H7 (cell line): ENCODE measurements around the gene PSME1. TPM values are rescaled to one million over a fixed set of nuclear protein-coding genes. Genes with fewer than 3 reads are reported as not detected.

ENCODE experiments used
- DNase-seq: peaks from one replicate; pipeline ENCODE4 v3.0.0; 2012
- H3K27me3 ChIP-seq: 2 replicates; pipeline ENCODE4 v1.6.0; 2011; ENCODE audit warnings: mild to moderate bottlenecking, low read length; ENCODE audit not compliant: control insufficient read depth, insufficient read depth
- H3K36me3 ChIP-seq: replicated peaks from 2 replicates; pipeline ENCODE4 v1.5.1; 2011; ENCODE audit warnings: low read length; ENCODE audit not compliant: control insufficient read depth, insufficient read depth
- H3K4me3 ChIP-seq: 2 replicates; pipeline ENCODE4 v1.5.1; 2011; ENCODE audit warnings: low read depth, mild to moderate bottlenecking, control low read depth, low read length, moderate library complexity; ENCODE audit not compliant: insufficient read depth
- total RNA-seq: library from RNA; depleted of rRNA; stranded (reverse); fragments of >200 nt; shearing (Covaris generic); gene quantifications from 2 replicates; pipeline ENCODE4 v1.2.3, GENCODE V29; 2014; rRNA removed

Gene PSME1
- total RNA-seq = 46.9 and 49.3 TPM in 2 replicates

GRCh38 chr14:24135834-24136683 lies at the start of gene PSME1:
Gene PSME1 (plus strand): TSS chr14:24136194. CDS start chr14:24136263, 69 bp downstream.
- H3K27me3 ChIP-seq = peaks cover 2% of the 10 kb centered on the region; the same call in 1 of the 2 replicates
- DNase-seq = peak; percentile 99
- H3K4me3 ChIP-seq = peak within 1 kb of the TSS; percentile 78
- peaks cover 17% of the 10 kb centered on the region for H3K36me3 ChIP-seq

- Histone ChIP-seq H3K27me3 (peaks cover 10% of the 10 kb centered on the region), H3K36me3 (no peaks in the 10 kb centered on the region), H3K4me3 (no peak overlapping the region)
- DNase-seq = no peak
These were observed 49.0 kb upstream of the PSME1 start for GRCh38 chr14:24087004-24087403.

- Histone ChIP-seq H3K27me3 (peaks cover 2% of the 10 kb centered on the region; the same call in 1 of the 2 replicates), H3K36me3 (no peaks in the 10 kb centered on the region), H3K4me3 (no peak overlapping the region)
- no peak for DNase-seq
These were observed 47.9 kb upstream of the PSME1 start for GRCh38 chr14:24088095-24088494.

- H3K27me3 ChIP-seq = peaks cover 2% of the 10 kb centered on the region; the same call in 1 of the 2 replicates
- H3K4me3 ChIP-seq = no peak overlapping the region
- H3K36me3 ChIP-seq = no peaks in the 10 kb centered on the region
- DNase-seq = no peak
These were observed 46.1 kb upstream of the PSME1 start for GRCh38 chr14:24089890-24090289.

GRCh38 chr14:24092110-24092504 lies 43.9 kb upstream of the PSME1 start:
- H3K27me3 ChIP-seq = no peaks in the 10 kb centered on the region; the same call in 1 of the 2 replicates
- H3K36me3 ChIP-seq = peaks cover 11% of the 10 kb centered on the region
- no peak for DNase-seq

GRCh38 chr14:24092505-24093206 lies 43.3 kb upstream of the PSME1 start:
- Histone ChIP-seq H3K4me3 (no peak overlapping the region), H3K36me3 (peaks cover 11% of the 10 kb centered on the region), H3K27me3 (no peaks in the 10 kb centered on the region; the same call in 1 of the 2 replicates)
- DNase-seq = no peak

More at GRCh38 chr14:24092110-24092504, 43.9 kb upstream of the PSME1 start:
- H3K4me3 ChIP-seq = no peak overlapping the region

GRCh38 chr14:24093207-24093900 lies 42.6 kb upstream of the PSME1 start:
- no peak for DNase-seq
- no peaks in the 10 kb centered on the region; the same call in 1 of the 2 replicates for H3K27me3 ChIP-seq

GRCh38 chr14:24093901-24094840 lies 41.8 kb upstream of the PSME1 start, which contains the start of gene PCK2:
Gene PCK2 (plus strand): TSS chr14:24094311. CDS start chr14:24094406, 95 bp downstream.
- Histone ChIP-seq H3K36me3 (peaks cover 24% of the 10 kb centered on the region), H3K27me3 (no peaks in the 10 kb centered on the region; the same call in 1 of the 2 replicates), H3K4me3 (peak within 1 kb of the TSS; percentile 94)
- peak; percentile 100 for DNase-seq

More at GRCh38 chr14:24093207-24093900, 42.6 kb upstream of the PSME1 start:
- peak overlapping the region; percentile 22 for H3K4me3 ChIP-seq
- peaks cover 16% of the 10 kb centered on the region for H3K36me3 ChIP-seq

GRCh38 chr14:24094841-24095270 lies 41.1 kb upstream of the PSME1 start:
- Histone ChIP-seq H3K4me3 (peak overlapping the region; percentile 94), H3K36me3 (peaks cover 31% of the 10 kb centered on the region), H3K27me3 (no peaks in the 10 kb centered on the region; the same call in 1 of the 2 replicates)
- DNase-seq = no peak

- peak overlapping the region; percentile 94 for H3K4me3 ChIP-seq
- peak; percentile 91 for DNase-seq
- no peaks in the 10 kb centered on the region; the same call in 1 of the 2 replicates for H3K27me3 ChIP-seq
- H3K36me3 ChIP-seq = peaks cover 37% of the 10 kb centered on the region
These were observed 40.5 kb upstream of the PSME1 start for GRCh38 chr14:24095271-24096068.

GRCh38 chr14:24096545-24097181 lies 39.3 kb upstream of the PSME1 start:
- no peak for DNase-seq
- H3K36me3 ChIP-seq = peaks cover 46% of the 10 kb centered on the region
- H3K27me3 ChIP-seq = no peaks in the 10 kb centered on the region; the same call in 1 of the 2 replicates
- no peak overlapping the region for H3K4me3 ChIP-seq

- Histone ChIP-seq H3K27me3 (no peaks in the 10 kb centered on the region; the same call in 1 of the 2 replicates), H3K4me3 (no peak overlapping the region), H3K36me3 (peaks cover 56% of the 10 kb centered on the region)
- no peak for DNase-seq
These were observed 37.6 kb upstream of the PSME1 start for GRCh38 chr14:24098229-24098926.
